ENCODE data around the gene PPP1CA. TPM values are rescaled to one million over a fixed set of nuclear protein-coding genes. Genes with fewer than 3 reads are reported as not detected.

PPP1CA gene
- polyA plus RNA-seq, 1 donor (not counting 4 experiments of a cell fraction or from before 2014, with no cell fraction given) = 122 TPM

- Histone ChIP-seq H3K36me3 (ENCODE audit: control insufficient read depth in 2 of 2, extremely low read depth in 1 of 2, insufficient read depth in 2 of 2, low read length in 2 of 2) (no peaks in the 10 kb centered on the region), H2AFZ (ENCODE audit: control insufficient read depth, low read length) (no peak overlapping the region), H3K9ac (ENCODE audit: control insufficient read depth, extremely low read depth, insufficient read depth, low read length) (no peak overlapping the region), H3K79me2 (ENCODE audit: control insufficient read depth, insufficient read depth, low read length) (no peaks in the 10 kb centered on the region), H3K9me1 (ENCODE audit: control insufficient read depth, extremely low read depth, insufficient read depth, low read length) (no peaks in the 10 kb centered on the region), H3K27ac (ENCODE audit: control insufficient read depth, insufficient read depth, low read length) (no peak overlapping the region), H3K4me3 (ENCODE audit: control insufficient read depth in 2 of 3, extremely low read depth in 1 of 3, insufficient read depth in 2 of 3, low read depth in 1 of 3, low read length in 3 of 3) (no peak overlapping the region), H4K20me1 (ENCODE audit: control insufficient read depth, extremely low read depth, insufficient read depth, low read length) (no peaks in the 10 kb centered on the region), H3K4me2 (ENCODE audit: control insufficient read depth, extremely low read depth, insufficient read depth, low read depth, low read length) (peak overlapping the region; percentile 23), H3K4me1 (ENCODE audit: control insufficient read depth, extremely low read depth, insufficient read depth, low read length) (peaks cover 18% of the 10 kb centered on the region), H3K27me3 (ENCODE audit: control insufficient read depth, extremely low read depth, insufficient read depth, low read length) (no peaks in the 10 kb centered on the region), H3K9me3 (ENCODE audit: control insufficient read depth, low read depth, low read length) (no peaks in the 10 kb centered on the region)
- no peak for FAIRE-seq
- dilution Hi-C loops (cut with MboI; ENCODE audit: extremely low pct_ligation_motif_present, low sequenced_read_pairs) = no loop called here
- TF ChIP-seq CTCF (optimal IDR thresholded peaks at IDR 0.05 in 1 of 3, IDR thresholded peaks at IDR 0.05 in 1 of 3, conservative IDR thresholded peaks at IDR 0.05 in 1 of 3; ENCODE audit: extremely low read depth in 1 of 3, insufficient read depth in 2 of 3, low read length in 3 of 3) (no peak), EZH2 (IDR thresholded peaks at IDR 0.05; ENCODE audit: low read length) (no peak)
- DNase-seq (ENCODE audit: low read depth, low spot score) = no peak
These were observed 16.7 kb downstream of the PPP1CA start for GRCh38 chr11:67384851-67385366.

- H3K27ac ChIP-seq (ENCODE audit: control insufficient read depth, insufficient read depth, low read length) = no peak overlapping the region
- no peak overlapping the region for H3K4me2 ChIP-seq (ENCODE audit: control insufficient read depth, extremely low read depth, insufficient read depth, low read depth, low read length)
- no peaks in the 10 kb centered on the region for H3K36me3 ChIP-seq (ENCODE audit: control insufficient read depth in 2 of 2, extremely low read depth in 1 of 2, insufficient read depth in 2 of 2, low read length in 2 of 2)
- H4K20me1 ChIP-seq (ENCODE audit: control insufficient read depth, extremely low read depth, insufficient read depth, low read length) = no peaks in the 10 kb centered on the region
- H3K79me2 ChIP-seq (ENCODE audit: control insufficient read depth, insufficient read depth, low read length) = no peaks in the 10 kb centered on the region
- dilution Hi-C loops (cut with MboI; ENCODE audit: extremely low pct_ligation_motif_present, low sequenced_read_pairs) = no loop called here
- peak; percentile 58 for FAIRE-seq
- H2AFZ ChIP-seq (ENCODE audit: control insufficient read depth, low read length) = no peak overlapping the region
- H3K9me1 ChIP-seq (ENCODE audit: control insufficient read depth, extremely low read depth, insufficient read depth, low read length) = no peaks in the 10 kb centered on the region
- no peaks in the 10 kb centered on the region for H3K9me3 ChIP-seq (ENCODE audit: control insufficient read depth, low read depth, low read length)
- H3K27me3 ChIP-seq (ENCODE audit: control insufficient read depth, extremely low read depth, insufficient read depth, low read length) = no peaks in the 10 kb centered on the region
- H3K4me1 ChIP-seq (ENCODE audit: control insufficient read depth, extremely low read depth, insufficient read depth, low read length) = peaks cover 37% of the 10 kb centered on the region
- TF ChIP-seq EZH2 (IDR thresholded peaks at IDR 0.05; ENCODE audit: low read length) = no peak
- peak; percentile 98 to 99 (median 99) for TF ChIP-seq CTCF (optimal IDR thresholded peaks at IDR 0.05 in 1 of 3, IDR thresholded peaks at IDR 0.05 in 1 of 3, conservative IDR thresholded peaks at IDR 0.05 in 1 of 3; ENCODE audit: extremely low read depth in 1 of 3, insufficient read depth in 2 of 3, low read length in 3 of 3)
- H3K9ac ChIP-seq (ENCODE audit: control insufficient read depth, extremely low read depth, insufficient read depth, low read length) = no peak overlapping the region
- no peak overlapping the region for H3K4me3 ChIP-seq (ENCODE audit: control insufficient read depth in 2 of 3, extremely low read depth in 1 of 3, insufficient read depth in 2 of 3, low read depth in 1 of 3, low read length in 3 of 3)
- DNase-seq (ENCODE audit: low read depth, low spot score) = no peak
These were observed 19.2 kb downstream of the PPP1CA start for GRCh38 chr11:67382276-67383136.

Measured in keratinocyte (primary cell).